IPS-NIHi11 (cell line): ENCODE measurements around the gene NFIB.
A peak's percentile ranks its signal among the peaks of the same experiment; 100 is the strongest.

Experiments used
- DNase-seq: peaks from one replicate; pipeline ENCODE4 v3.0.0; 2012; ENCODE audit warnings: mixed read lengths, low spot score

Gene NFIB

DNA sequence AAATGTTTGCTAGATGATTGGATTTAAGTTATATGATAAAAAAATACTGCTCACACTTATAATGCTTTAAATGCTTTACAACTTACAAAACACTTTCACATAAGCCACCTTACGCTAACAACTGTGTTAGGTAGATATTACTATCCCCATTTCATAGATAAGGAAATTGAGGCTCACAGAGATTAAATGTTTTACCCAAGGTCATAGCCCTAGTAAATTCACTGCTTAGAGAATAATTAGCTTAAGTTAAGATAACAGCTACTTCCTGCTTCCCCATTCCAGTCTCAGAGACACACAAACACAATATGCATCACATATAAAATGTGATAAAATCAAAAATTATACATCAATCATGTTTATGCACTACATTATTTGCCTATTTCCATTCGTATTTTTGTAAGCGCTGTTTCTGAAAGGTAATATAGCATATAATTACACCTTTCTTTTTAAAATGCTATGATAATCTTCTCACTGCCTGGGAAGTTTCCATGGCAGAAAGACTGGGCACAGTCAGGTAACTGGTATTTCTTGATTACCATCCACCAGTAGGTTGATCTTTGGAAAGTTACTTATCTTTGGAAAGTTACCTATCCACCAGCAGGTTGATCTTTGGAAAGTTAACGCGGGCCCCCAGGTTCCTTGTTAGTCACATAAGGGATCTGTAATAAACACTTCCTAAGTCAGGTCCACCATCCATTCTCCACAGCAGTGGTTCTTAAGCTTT is 101.1 kb downstream of the NFIB start:
- no peak for DNase-seq

DNA sequence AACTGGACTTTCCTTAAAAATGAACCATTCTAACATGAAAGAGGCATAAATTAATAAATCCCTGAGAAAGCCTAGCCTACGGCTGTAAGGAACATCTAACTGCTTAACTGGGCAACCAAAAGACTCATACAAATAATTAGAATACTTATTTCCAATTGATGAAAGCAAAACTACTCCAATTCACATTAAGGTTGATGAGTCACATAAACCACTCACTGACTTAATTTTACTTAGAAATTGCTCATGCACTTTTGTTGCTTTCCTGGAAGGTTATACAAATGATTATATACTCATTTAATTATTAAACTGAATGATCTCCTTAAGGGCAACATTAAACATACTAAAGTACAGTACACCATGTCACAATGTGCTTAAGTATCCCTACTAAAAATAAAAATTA is 101.9 kb downstream of the NFIB start:
- no peak for DNase-seq

DNA sequence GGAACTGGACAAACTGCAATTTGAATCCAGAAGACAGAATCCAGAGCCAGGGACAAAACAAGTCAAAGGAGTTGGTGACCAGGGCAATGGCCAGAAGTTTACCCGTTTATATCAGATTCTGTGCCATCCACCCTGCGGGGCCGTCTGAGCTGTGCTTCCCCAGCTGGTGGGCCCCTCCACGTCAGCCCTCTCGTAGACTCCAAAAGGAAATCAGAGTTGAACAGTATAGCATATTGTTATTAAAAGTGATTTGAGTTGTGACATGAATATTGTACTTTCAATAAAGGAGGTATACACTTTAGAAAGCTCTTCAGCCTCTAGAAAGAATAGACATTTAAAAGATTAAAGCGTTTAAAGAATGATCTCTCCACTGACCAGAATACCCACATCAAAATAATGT is 102.4 kb downstream of the NFIB start:
- DNase-seq: no peak

DNA sequence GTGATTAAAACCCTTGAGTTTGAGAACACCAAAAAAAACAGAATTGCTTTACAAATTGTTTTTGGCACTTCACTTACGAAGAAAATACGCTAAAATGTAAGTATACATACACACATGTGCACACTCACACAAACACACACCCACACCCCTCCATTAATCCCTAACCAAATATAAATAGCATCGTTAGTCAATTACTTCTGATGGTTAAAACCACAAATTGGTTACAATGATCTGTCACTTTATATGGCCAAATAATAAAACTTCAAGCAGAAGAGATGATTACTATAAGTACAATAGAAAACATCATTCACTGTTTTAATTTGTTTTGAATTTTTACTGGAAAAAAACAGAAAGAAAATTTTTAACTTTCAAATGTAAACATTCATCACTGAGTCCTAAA is 103.5 kb downstream of the NFIB start:
- DNase-seq: no peak

DNA sequence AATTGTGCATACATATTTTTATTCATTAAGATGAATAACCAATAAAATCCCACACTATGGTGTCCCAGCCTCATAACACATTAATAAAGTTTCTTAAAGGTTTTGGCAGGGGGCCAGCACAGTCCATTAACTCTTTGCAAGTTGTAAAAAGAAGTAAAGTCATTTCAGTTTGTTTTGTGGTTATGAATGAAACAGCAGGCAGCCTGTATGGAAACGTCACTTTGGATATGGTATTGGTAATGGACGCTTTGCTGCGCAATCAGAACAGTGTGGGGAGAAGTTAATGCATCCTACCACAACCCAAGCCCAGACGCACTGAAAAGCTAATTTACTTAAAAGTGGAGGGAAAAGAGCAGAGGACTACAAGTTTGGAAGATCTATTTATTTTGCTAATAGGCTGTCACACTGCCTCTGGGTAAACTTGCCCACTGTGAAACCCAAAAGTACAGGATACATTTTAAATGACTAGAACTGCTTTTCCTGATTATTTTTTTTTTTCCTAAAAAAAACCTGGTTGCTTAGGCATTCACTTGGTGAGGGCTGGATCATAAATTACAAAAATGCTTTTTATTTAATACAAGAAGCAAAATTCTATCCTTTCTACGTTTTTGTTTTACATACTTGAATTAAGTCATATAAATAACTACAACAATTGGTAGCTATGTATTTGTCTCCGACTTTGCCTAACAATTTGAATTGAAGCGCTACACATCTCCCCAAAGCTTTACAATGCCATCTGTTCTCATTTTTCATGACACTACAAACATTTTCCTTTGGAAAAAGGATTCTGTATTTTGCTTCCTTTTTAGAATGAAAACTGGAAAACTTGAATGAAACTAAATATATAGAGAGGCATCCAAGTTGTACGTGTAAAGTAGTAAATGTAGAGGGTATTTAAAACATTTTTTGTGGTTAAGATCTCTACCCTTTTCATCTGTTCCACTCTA is 104.3 kb downstream of the NFIB start:
- DNase-seq: no peak

DNA sequence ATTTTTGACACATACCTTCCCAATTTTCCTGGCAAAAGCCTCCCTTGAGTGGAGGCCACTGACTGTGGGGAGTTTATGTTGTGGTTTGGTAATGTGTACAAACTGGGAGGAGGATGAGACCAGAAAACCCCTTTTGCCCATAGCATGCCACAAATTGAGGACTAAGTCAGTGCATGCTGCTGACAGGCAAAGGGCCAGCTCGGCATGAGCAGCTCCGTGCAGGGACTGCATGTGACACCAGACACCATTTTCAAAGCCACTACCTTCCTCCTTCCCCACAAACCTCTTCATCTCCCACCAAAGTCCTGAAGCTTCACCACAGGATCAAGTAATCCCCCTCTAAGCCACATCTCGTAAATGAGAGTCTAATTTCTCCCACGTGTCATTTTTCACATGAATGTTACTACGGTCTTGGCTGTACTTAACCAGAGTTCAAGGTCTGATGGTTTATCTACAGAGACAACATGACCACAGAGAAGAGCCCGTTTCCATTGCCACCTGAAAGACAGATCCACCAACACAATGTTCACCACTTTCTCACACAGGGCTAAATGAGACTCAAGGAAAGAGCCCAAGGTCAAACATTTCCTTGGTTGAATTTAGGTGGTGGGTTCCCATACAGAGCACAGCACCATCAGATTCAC is 106.5 kb downstream of the NFIB start:
- DNase-seq: no peak

DNA sequence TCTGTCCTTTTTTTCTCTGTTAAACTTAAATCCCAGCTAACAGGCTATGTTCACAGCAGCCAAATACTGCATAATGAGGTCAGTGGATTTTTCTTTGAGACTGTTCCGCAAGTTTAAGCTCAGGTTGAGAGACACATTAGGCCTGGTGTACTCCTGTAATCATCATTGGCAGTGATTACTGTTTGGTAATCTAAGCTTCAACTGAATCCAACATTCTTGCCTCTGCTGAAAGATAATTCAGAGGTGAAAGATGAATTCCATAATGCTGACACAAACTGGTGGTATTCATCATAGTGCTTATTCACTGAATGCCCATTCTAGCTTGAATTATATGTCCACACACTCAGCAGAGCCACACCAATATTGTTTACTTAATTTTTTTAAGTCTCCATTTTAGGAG is 108.5 kb downstream of the NFIB start:
- no peak for DNase-seq

DNA sequence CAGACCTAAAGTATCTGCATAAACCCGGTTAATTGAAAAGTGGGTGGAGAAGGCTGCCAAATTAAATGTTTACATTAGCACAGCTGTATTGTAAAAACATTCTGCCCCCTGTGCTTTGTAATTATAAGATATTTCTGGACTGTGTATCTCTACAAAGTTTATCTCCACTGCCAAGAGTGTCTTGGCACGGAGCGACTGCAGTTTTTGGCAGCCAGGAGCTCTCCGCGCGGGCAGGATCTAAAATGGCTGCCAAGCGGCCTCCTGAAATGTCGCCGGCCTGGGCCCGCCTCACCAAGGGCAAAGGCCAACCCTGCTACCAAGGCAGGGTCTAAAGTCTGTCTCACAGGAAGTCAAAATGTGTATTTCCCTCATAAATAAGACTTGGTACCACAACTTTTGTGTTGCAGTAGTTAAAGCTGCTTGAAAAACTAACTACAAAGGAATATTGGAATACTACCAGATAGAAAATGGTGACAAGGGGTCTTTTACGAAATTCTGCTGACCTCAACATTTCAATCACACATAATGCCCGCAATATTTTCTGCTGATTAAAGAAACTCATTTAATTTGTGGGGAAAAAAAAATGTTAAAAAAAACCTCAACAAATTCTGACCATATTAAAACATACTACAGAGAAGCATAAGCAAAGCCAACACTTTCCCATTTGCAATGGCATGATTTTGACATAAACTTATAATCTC is 110.4 kb downstream of the NFIB start:
- no peak for DNase-seq

DNA sequence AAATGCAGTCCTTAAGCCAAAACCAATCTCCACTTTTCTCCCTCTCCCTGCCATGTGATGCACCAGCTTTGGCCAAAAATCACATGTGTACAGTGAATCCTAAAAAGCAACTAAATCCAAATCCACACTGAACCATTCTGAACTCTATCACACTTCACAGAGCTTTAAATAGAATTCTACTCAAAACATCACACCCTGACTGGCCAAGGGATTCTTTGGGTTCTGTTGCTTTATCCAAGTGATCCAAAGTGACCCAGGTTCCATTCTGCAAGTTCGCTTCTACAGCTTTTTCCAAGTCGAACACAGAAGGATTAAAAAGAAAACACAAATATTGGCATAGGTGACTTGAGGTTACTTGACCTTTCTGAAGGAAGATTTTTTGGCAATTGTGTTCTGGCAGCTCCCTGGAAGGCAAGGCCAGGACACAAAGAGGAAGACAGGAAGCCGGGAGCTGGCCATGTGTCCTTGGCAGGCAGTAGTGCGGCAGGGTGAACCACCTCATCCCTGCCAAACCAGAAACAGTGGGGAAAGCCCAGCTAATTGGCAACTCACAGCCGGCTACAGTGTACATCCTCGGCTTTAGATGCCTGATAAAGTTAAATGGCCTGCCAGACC is 115.0 kb downstream of the NFIB start:
- peak; percentile 15 for DNase-seq

DNA sequence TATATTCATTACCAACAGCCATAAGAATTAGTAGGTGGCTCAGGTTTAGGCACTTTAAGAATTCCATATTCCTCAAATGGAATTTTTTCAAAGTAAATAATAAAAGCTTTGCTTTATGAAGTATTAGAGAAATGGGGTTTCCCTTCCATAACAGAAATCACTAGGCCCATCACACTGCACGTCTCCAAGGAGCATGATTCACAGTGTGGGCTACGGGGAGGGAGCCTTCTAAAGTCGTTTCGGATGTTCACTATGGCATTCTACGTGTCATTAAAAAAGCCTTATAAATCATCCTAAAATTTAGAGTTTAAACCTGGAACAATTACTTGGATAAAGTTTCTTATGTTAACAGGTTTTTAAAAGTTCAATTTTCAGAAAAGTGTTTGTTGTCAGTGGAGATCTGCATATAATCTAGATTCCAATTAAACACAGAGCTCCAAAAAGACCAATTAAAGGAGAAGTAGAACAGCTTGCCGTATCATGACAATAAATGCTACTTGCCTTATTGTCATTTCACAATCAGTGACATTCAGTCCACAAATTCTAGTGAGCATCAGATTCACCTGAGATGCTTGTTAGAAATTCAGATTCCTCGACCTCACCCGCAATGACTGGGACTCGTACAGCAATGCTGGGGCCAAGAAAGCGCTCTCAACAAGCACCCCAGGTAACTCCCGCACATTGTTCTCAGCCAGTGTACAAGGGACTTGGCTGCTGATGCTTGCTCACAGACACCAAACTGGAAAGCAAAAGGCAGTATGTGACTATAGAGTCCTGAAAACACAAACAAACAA is 115.7 kb downstream of the NFIB start:
- DNase-seq: no peak

DNA sequence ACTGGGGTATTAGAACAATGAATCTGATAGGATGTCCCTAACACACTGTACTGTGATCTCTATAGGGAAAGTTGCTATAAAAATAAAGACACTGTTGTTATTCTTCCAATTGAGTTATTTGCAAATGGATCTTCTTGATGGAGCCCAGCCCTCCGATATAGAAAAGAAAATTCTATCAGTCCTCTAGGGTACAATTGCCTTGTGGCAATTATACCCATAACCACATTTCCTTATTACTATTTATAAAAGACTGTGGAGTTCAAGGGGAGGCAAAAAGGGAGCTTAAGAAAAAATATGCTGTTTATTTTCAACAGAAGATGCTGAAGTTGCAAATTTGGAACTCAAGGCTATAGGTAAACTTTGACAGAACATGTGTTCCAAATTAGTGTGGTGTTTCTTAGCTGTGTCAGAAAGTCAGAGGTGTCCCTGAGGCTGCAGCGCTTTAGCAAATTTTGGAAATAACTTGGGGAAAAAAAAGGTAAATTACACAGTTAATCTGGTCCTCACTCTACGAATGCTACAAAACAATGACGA is 116.5 kb downstream of the NFIB start:
- DNase-seq: no peak

DNA sequence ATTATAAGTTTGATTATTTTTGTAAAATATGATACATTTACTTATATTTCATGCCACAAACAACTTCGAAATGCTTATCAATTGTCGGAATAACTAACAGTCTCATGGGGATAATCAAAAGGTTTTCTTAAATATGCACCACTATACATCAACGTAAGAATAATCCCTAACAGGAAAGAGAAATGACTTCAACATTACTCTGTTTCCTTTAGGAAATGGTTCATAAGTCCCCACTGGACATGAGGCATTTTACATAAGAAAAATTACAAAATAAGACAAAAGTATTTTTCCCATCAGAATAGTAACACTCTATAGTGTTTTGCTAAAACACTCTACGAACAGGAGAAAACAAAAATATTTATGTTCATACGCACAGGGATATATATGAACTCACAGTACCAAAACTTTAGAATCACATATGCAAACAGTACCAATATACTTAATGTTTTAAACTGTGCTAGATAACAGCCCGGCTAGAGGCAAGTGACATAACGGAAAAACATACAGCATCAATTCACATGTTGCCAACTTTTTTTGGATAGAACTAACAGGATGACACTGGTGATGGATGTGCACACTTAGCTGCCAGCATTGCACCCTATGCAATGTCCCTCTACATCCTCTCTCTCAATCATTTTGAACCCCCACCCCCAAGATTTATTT is 120.5 kb downstream of the NFIB start:
- no peak for DNase-seq

DNA sequence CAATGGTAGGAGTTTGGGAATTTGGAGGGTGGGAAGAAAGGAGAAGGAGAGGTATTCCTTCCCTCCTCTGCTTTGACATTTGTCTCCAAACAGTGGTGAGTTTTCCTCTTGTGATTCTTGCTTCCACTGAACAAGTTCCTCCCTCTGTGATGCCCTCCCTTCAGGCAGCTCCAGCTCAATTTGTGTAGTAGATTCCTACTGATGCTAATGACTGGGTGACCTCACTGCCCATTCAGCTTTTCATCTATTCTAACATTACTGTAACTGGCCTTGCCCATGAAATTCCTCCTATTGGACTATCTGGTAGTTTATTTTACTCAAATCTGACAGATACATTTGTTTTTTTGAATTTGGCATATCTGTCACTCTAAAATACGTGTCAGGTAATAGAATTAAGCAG is 121.4 kb downstream of the NFIB start:
- DNase-seq: no peak

DNA sequence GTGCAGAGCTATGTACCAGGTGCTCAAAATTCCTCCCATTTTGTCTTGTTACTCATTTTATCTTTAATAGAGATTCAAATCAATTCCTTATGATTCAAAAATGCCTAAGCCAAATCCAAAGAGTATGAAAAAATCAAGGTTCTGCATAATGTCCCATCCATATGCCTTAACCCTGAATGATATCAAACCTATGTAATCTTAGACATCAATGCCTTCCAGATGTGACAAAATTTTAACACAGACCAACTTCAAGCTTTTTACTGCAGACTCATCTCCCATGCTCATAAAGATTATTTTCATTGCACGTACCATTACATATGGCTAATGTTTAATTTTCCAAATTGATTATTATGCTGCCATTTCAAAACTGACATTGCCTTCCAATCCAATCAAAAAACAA is 122.4 kb downstream of the NFIB start:
- no peak for DNase-seq

DNA sequence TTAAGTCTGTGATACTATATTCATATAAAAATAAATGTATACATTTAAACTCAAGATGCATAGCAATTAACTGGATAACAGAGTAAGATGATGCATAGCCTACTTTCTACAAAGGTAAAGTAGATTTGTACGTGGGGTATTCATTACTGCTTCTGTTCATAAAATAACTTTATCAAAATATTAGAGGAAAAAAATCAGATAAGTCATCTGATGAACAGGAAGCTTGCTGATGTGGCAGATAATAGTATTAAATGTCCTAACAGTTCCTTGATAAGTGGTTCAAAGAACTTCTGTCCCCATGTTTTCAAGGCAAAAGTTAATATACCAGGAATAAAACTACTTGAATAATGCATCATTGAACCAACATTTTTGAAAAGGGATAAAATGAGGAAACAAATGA is 123.7 kb downstream of the NFIB start:
- no peak for DNase-seq

DNA sequence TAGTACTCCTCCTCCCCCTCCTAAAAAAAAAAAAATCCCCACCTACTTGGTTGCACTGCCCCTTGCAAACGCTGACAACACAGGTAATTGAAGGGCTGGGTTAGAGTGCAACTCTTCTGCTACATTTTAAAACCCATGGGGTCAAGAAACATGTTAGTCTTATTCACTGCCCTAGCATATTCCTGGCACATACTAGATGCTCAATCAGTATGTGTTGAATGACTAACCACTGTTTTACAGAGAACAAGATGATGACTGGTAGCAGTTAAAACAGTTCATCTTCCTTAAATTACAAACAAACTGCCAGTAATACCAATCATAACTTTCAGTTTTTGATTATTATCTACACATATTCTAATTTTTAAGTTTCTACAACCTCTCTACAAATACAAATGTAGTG is 124.4 kb downstream of the NFIB start:
- no peak for DNase-seq

DNA sequence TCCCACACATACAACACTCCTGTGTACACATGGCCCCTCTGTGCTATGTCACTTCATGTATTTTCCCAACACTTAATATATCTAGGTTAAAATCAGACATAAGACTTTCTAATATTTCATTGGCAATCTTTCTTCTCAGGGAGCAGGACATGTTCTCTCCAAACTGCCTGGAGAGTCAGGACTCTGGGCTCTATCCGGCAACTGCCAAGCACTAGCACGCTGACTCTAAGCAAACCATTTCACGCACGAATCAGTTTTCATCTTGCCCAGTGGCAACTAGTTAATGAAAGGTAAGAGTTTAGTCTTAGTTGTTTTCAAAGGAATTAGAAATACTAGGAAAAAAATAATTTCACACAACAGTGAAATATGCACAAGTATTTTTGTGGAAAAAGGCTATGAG is 124.8 kb downstream of the NFIB start:
- DNase-seq: no peak

DNA sequence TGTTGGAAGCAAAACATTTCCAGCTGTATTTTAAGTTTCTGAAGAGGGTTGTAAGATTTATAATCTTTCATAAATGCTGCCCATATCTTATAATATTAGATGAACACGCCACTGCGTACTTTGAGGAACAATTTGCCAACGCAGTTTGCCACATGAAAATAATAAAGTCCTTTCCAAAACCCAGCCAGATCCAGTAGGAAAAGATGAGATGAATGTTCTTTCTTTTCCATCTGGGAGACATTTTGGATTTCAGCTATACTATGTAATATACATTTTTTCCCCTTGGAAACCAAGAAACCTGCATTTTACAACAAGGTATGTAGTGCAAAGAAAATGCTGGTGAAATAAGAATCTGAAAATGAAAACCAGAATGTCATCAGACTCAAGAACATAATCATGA is 125.4 kb downstream of the NFIB start:
- no peak for DNase-seq

DNA sequence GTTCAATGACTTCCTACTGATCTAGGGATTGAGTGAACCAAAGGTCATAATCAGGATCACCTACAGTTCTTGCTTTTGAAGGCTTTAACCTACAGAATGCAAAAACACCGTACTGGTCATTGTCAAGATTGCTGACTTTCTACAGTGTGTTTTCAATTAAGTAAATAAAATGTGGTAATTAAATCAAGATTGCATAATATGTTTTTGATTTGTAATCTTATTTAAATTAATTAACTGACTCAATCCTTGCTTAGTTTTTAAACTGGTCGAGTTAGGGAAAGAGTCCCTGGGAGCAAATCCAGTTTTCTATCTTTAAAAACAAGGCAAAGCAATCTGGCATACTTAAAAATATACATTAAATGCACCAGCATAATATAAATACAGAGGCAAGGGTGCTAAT is 125.9 kb downstream of the NFIB start:
- DNase-seq: no peak

DNA sequence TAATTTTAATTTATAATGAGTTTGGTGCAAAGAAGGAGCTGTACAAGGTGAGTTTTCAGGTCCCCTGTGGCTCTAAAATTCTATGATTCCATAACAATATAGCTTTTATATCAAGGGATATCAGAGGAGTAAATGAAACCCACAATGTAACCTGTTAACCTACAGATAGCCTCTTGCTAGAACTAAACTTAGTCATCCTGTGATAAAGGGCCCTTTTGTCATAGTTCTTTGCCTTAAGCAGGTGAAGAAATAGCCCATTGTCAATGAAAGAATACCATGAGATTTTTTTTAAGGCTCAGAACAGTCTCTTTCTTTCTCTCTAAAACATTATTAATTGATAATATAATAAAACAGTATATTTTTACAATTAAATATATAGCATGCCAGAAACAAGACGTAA is 127.8 kb downstream of the NFIB start:
- DNase-seq: no peak
